ENCODE results near the gene TRAF6.

DNA sequence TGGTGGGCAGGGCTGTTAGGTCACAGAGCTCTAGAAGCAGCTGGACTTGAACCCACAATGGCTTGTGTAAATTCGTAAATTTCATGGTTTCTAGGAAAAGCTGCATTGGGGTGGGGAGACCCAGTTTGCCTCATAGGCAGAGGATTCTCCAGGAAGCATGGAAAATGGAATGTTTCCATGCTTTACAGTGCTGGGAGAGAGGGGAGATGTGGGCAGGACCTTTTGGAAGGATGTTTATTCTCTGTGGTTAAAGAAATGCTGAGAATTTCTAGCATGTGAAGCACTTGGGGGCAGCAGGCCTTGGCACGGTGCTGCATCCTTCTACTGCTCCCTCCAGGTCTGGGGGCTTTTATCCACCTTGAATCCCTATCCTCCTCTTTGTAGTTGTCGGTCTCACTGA is 46.3 kb downstream of the TRAF6 start:
- TF ChIP-seq, protein P1, sequence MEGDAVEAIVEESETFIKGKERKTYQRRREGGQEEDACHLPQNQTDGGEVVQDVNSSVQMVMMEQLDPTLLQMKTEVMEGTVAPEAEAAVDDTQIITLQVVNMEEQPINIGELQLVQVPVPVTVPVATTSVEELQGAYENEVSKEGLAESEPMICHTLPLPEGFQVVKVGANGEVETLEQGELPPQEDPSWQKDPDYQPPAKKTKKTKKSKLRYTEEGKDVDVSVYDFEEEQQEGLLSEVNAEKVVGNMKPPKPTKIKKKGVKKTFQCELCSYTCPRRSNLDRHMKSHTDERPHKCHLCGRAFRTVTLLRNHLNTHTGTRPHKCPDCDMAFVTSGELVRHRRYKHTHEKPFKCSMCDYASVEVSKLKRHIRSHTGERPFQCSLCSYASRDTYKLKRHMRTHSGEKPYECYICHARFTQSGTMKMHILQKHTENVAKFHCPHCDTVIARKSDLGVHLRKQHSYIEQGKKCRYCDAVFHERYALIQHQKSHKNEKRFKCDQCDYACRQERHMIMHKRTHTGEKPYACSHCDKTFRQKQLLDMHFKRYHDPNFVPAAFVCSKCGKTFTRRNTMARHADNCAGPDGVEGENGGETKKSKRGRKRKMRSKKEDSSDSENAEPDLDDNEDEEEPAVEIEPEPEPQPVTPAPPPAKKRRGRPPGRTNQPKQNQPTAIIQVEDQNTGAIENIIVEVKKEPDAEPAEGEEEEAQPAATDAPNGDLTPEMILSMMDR (IDR thresholded peaks at IDR 0.05) = no peak
- TF ChIP-seq EZH2 (IDR thresholded peaks at IDR 0.05; ENCODE audit: borderline replicate concordance, insufficient read depth, low read depth, low read length, poor library complexity, severe bottlenecking) = no peak

All from B cell (primary cell).